Fibroblast of the conjunctiva (primary cell): ENCODE data around the gene LRPAP1.

Experiments
- DNase-seq: peaks from one replicate; pipeline ENCODE4 v3.0.0-alpha.2; 2010; ENCODE audit warnings: low read depth

Gene LRPAP1

DNA sequence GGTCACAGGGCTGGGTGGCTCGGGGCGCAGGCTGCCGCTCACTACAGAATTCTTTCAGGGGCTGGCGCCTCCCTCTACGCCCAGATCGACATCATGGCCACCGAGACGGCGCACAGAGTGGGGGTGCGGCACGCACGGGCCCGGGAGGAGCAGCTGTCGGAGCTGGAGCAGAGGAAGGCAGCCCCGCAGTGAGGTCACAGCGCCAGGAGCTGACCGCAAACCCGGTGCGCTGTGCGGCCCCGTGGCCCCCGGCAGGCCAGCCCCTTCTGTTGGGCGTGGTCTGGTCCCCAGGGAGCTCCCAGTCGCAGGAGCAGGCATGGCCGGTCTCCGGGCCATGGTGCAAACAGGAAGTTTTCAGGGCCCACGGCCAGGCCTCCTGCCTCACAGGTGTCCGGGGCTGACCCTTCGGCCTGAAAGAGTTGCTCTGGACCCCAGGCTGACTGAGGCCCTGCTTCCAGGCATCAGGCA lies 31.6 kb downstream of the LRPAP1 start:
- DNase-seq, result no peak

DNA sequence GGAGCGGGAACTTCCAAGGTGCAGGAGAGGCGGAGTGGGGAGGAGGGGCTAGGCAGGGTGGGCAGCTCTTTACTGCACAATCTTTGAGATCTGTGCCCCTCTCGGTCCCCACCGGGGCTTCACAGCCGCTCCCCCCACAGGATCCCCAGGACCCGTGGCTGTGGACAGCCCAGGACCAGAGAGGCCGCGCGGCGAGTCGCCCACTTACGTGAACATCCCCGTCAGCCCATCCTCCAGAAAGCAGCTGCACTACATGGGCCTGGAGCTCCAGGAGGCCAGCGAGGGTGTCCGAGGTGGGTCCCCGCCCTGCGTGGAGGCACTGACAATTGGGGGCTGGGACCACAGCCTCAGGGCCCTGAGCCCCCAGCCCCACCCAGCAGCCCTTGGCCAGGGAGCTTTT lies 32.1 kb downstream of the LRPAP1 start:
- DNase-seq, result no peak

DNA sequence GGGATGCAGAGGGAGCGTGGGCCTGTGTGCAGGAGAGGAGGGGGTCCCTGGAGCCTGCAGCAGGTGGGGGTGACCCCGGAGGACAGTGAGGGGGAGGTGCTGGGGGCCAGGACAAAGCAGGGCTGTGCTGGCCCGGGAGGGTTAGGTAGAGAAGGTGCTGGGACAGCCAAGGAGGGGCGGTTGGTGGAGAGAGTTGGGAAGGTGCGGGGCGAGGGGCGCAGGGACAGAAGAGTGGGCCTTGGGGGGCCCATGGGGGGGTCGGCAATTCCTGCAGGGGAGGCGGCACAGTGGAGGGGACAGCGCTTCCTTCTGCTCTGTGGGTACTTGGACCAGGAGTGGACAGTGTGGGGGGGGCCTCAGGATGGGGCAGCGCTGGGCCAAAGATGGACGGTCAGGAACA lies 32.5 kb downstream of the LRPAP1 start:
- no peak for DNase-seq

DNA sequence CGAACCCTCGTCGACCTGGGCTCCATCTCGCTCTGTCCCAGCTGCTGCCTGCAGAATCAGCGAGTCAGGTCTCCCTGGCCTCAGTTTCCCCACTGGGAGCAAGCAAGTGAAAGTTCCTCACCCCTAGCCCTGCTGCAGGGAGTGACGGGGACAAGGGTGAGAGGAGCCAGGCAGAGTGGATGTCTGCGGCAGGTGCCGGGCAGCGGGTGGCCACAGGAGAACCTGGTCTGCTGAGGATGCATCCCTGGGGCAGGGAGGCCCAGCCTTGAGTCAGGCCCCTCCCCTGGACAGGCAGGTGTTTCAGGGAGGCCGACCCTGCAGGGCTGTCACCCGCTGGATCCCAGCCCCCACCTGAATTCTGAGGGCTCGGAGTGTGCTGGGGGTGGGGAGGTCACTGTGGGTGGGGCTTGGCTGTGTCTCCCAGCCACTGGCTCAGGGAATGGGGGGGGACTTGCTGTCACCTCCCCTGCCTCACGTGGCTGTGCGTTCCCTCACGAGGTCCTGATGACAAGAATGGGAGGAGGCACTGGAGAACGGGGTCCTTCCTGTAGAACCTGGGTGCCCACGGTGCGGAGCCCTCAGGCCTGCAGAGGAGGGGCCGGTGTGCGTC lies 33.2 kb downstream of the LRPAP1 start:
- no peak for DNase-seq

DNA sequence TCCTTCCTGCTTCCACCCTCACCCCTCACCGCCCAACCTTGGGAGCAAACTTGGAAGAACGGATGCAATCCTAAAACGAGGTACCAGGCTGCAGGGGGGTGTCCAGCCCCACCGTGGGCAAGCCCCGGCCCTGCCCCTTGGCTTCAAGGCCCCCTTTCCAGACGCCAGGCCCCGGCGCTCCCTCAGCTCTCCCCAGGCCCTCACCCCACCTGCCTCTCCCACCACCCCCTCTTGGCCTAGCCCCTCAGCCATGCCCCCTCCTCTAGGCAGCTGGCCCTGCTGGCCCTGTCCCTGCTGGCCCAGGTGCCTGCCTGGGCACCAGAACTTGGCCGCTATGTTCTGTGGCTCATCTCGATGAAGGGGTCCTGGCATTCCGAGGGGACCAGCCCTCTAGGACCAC lies 33.8 kb downstream of the LRPAP1 start:
- no peak for DNase-seq

DNA sequence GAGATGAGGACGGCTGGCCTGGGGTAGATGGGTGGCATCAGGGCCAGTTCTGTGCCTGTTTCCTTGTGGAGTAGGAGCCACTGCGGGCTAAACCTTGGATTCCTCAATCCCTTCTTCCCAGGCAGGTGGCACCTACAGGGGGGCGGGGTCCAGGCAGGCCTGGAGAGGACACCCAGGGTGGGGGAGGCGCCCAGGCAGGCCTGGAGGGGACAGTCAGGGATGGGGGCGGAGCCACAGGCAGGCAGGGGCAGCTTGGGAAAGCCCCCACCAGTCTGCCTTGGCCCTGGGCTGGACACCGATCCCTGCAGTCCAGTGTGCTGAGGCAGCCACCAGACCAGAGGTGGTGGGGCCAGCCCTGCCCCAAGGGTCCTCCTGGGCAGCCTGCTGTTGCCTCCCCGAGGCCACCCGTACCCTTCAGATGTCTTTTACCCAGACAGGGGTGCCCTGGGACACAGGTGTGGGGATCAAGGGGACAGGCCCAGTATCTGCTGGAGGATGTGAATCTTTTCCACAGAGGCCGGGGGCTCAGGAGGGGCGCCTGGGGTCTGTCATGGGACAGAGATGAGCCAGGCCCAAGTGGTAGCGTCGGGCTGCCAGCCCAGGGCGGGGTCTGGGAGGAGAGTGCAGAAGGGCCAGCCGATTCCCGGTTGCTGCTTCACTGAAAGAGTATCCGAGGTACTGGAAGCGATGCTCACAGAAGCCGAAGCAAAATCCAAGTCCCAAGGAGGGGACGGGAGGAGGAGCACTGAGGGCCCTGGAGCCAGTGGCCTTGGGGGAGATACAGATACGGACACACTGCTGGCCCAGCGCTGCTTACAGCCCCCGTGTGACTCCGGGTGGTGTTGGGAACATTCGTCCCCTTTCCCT lies 34.5 kb downstream of the LRPAP1 start:
- DNase-seq, result no peak

DNA sequence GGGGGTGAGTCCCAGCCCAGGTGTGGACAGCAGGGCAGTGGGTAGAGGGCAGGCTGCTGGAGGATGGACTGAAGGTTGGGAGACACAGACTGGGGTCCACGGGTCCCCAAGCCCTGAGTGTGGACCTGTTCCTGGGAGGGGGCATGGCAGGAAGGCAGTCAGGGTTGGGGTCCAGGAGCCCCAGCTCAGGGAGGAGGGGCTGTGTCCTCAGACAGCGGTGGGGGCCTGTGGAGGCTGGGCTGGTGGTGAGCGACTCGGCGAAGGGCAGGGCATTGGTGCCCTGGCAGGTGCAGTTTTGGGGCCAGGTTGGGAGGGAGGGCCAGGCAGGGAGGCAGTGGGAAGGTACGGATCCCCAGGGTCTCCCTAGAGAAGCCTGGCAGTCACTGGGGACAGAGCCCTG lies 35.1 kb downstream of the LRPAP1 start:
- no peak for DNase-seq

DNA sequence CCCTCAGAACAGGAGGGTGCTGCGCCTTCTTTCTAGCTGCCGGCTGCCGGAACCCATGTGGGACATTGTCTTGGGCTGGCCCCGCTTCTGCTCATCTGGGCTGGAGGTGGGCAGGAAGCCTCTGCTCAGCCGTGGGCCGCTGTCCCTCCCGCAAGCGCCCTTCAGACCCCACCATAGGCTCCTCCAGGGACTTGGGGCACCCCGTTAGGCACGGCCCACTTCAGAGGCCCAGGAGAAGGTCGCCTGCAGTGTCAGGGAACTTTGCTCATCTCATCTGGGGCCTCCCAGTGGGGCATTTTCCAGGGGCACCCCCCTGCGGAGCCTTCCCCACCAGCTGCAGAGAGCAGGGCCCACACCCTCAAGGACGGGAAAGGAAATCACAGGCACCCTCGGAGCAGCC lies 36.2 kb downstream of the LRPAP1 start:
- DNase-seq, result no peak

DNA sequence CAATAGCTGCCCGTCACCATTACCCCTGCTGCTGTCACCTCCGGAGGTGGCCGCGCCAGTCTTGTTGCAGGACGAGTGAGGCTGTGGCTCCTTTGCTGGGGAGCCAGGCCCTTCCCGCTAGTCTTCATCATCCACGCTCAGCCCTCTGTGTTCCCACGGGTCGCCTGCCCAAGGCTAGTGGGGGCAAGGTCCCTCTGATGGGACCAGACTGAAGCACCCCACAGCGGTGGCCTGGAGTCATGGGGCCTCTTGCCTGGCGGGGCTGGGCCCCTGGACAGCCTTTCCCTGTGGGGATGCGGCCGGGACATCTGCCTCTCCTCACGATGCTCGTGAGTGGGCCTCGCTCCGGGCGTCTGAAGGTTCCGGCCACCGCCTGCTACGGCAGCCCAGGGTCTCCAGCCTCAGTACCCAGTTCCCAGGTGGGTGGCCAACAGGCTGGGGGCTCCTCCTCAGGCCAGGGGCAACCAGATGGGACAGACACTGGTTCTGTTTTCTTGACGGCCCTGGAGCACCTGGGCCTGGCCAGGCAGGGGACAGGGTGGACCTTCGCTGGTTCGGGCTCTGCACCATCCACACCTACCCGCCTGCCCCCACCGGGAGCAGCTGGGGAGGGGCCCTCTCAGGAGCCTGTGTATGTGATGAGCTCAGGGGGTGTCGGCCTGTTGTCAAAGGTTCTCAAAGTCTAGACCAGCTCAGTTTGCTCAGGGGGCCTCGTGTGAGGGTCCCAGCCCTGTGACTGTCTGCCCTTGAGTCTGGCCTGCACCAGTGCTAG lies 36.8 kb downstream of the LRPAP1 start:
- no peak for DNase-seq

DNA sequence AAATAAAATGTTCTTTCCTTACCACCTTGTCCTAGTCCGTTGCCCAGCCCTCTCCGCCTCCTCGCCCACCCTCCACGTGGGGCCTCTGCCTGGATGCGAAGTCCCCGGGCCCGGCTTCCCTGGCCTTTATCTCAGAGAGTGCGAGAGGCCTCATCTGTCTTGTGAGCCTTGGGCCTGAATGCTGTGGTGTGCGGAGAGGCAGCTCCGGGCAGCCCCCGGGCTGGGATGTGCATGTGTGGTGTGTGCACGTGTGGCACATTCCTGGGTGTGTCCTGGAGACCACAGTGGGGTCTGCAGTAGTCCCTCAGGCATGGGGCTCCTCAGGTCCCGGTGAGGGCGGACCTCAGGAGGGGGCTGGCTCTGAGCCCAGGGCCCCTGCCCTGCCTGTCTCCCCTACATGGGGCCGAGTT lies 37.8 kb downstream of the LRPAP1 start:
- DNase-seq, result no peak

DNA sequence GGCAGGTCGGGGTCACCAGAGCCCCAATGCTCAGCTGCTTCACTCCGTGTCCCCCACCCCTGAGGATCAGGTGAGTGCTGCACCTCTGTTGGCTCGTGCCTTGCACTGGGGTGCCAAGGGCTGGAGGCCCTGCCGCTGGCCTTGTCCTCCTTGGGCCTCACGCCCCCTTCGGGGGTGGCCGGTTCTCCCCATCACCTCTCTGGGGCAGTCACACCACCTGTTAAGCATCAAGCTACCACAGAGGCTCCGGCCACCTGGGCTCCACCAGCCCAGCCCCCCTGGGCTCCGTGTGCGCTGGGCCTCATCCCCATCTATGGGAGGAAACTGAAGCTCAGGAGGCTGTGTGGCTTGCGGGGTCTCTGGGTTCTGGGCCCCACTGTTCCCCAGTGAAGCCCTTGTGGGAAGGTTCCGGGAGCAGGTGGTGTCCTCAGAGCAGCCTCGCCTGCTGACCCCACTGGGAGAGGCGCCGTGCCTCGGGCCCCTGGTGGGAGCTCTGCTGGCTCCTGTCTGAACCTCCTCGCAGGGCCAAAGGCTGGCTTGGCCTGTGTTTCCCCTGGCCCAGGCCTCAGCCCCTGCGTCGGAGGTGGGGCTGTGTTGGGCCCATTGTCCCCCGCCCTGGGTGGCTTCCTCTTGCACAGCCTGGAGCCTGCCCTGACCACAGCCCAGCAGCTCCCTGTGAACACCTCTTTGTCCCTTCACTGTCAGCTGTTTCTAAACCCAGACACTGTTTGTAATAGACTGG lies 38.3 kb downstream of the LRPAP1 start:
- no peak for DNase-seq

DNA sequence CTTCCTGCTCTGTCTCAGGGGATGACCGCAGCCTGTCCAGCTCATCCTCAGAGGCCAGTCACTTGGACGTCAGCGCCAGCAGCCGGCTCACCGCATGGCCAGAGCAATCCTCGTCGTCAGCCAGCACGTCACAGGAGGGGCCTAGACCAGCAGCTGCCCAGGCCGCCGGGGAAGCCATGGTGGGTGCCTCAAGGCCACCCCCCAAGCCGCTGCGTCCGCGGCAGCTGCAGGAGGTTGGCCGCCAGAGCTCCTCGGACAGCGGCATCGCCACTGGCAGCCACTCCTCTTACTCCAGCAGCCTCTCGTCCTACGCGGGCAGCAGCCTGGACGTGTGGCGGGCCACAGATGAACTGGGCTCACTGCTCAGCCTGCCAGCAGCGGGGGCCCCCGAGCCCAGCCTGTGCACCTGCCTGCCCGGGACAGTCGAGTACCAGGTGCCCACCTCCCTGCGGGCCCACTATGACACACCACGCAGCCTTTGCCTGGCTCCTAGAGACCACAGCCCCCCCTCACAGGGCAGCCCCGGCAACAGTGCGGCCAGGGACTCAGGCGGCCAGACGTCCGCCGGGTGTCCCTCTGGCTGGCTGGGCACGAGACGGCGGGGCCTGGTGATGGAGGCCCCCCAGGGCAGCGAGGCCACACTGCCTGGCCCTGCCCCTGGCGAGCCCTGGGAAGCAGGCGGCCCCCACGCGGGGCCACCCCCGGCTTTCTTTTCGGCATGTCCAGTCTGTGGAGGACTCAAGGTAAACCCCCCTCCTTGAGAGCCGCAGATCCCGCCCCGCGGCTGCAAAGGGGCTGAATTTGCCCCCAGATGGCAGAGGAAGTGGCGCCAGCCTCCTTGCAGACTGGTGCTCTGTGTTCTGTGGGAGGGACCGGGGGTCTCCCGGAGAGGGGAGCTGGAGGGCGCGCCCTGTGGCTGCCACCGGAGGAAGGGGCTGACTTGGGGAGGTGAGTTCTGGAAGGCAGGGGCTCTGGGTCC lies 39.2 kb downstream of the LRPAP1 start:
- DNase-seq, result no peak

DNA sequence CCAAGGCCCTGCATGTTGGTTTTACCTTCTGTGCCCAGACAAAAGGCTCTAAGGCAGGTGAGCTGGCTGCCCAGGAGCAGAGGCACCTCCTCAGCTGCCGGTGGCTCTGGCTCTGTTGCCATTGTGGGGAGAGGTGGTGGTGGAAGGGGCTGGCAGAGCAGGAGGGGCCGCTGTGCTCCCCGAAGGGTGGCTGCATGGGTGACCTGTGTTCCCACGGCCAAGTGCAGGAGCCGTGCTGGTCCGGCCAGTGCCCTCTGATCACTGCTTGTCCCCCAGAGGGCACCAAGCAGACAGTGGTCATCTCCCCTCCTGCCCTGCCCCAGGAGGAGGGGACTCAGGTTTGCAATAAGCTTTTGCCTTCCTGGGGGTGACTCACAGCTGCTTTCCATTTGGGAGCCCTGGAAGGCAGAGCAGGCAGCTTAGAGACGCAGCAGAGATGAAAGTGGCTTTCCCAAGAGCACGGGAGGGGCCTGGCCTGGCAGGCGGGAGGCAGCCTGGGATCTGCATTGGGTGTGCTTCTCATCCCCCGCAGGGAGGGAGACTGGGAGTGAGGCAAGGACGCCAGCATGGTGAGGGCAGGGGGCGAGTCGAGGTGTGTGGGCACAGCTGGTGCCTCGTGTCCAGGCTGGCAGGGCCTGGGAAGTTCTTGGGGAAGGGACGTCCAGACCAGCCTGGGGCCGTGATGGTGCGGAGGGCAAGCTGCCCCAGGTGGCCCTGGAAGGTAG lies 40.4 kb downstream of the LRPAP1 start:
- DNase-seq, result no peak

DNA sequence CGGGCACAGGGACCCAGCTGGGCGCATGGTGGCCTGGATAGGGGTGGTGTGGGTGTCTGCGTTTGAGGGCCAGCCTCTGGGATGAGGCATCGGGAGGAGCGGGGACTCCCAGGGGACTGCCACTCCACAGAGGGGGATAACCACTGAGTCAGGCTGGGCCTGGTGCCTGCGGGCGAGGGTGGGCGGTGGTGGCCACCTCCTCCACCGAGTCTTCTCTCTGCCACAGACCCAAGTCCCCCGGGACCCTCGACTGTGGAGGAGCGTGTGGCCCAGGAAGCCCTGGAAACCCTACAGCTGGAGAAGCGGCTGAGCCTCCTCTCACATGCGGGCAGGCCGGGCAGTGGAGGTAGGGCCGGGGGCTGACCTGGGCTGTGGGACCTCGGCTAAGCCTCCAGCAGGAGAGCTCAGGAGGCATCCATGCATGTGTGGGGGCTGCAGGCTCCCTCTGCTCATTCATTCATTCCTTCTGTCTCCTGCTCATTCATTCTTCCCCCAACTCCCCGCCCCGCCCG lies 42.7 kb downstream of the LRPAP1 start:
- no peak for DNase-seq

DNA sequence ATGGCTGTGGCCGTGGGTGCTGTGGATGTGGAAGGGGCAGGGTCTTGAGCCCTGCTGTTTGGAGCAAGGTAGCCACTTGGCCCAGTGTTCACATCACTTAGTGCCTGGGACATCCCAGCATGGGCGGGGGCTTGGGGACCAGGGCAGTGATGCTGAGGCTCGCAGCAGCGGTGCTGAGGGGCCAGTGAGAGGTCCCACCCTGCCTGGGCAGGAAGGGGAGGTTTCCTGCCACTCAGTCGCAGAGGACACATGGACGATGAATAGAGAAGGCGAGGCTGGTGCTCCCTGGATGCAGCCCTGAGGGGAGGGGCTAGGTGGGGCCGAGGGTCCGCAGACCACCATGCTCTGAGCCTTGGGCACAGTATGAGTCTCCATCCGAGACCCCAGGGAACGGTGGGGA lies 43.4 kb downstream of the LRPAP1 start:
- DNase-seq, result no peak

DNA sequence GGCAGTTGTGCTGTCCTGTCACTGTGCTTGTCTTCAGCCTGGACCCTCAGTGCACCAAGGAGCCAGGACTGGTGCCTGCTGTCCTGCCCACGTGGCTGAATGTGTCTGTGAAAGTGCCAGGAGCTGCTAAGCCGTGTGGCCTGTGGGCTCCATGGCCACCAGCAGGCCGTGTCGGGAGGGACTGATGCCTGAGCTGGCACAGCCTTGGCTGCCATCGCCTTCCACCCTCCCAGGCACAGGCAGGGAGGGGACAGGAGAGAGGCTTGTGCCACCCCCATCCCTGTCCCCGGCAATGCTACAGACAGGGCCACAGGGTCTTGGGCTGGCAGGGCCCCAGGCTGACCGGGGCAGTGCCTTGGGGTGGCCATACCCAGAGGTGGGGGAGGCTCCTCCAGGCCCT lies 44.4 kb downstream of the LRPAP1 start:
- DNase-seq, result no peak

DNA sequence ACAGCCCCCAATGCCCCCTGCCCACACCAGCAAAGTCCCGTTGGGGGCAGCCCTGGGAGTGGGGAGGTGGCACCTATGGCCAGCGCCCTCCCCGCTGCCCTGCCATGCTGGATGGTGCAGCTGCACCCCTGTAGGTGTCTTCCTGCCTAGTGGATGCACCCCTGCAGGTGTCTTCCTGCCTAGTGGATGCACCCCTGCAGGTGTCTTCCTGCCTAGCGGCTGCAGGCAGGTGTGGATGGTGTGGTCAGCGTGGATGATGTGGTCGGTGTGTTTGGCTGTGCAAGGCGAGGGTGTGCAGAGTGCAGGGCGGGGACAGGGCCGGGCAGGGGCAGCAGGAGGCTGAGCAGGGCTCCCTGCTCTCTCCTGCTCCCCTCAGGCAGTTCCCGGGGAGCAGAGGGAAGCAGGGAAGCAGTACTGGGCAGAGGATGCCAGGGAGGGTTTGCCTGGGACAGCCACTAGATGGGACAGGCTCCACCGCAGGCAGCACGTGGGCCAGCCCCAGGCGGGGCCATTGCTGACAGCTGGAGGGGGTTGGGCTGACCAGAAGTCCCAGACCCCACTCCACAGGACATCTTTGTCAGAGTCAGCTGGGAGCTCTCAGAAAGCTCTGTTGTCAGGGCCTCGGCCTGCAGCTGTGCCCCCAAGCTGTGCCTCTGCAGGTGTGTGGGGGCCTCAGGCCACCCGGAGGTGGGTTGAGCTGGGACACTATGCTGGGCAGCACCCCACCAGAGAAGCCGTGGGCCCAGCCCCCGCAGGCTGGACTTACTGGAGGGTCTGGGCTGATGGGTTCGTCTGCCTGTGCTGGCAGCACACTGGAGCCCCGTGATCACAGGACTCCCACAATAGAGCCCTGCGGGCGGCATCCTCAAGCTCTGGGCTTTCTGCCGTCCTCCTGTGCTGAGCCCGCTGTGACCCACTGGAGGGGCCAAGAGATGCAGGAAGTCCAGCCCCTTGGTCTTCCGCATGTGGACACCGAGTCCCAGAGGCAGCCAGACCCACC lies 45.4 kb downstream of the LRPAP1 start:
- no peak for DNase-seq

DNA sequence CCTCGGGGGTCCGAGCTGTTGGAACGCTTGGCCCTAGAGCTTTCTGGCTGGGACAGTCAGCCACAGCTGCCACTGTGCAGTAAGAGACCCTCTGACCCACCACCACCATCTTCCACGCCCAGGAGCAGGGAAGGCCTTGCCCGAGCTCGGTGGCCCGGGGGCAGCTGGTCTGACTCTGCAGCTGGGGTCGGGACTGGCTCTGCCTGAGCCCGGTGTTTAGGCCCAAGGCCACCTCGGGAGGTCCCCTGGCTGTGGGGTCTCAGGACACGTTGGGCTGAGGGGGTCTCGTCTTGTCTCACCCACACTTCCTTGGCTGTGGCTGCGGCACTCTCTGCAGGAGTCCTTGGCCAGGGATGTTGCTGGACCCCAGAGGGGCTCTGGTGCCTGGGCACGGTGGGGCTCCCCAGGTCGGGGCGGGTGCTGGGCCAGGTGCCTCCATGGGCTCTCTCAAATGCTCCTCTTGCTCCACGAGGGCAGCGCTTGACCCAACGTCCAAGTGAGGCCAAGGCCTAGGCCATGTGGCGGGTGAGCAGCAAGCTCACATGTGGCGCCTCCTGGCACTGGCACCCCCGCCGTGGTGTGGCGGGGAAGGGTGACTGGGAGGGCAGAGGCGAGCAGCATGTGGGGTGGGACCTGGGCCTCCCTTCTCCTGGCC lies 46.2 kb downstream of the LRPAP1 start:
- no peak for DNase-seq
